SK-N-SH treated with all-trans-retinoic acid at 6 μM for 48 hours (cell line): ENCODE data around the gene MRPS27.
A peak's percentile ranks its signal among the peaks of the same experiment; 100 is the strongest.

ENCODE experiments used
- ATAC-seq: fragments of 200-7000 bp; cut with Tn5 transposase; 3 replicates; pipeline ENCODE4 v1.9.1; 2020; ENCODE audit warnings: mild to moderate bottlenecking, moderate library complexity
- ARNTL ChIP-seq: fragments of 450-650 bp; formaldehyde crosslinking; IDR thresholded peaks from 2 replicates; pipeline ENCODE4 v1.5.0; 2020; ENCODE audit warnings: low read depth, mild to moderate bottlenecking, moderate library complexity, borderline replicate concordance
- CREB5 ChIP-seq: fragments of 250-450 bp; sonication (Bioruptor Pico); IDR thresholded peaks from 2 replicates; pipeline ENCODE4 v1.5.1; 2020; ENCODE audit warnings: low read depth, mild to moderate bottlenecking, moderate library complexity
- CSDC2 ChIP-seq: fragments of 250-450 bp; sonication (Bioruptor Pico); IDR thresholded peaks from 2 replicates; pipeline ENCODE4 v1.5.0; 2020; ENCODE audit warnings: mild to moderate bottlenecking, moderate library complexity
- CSRNP3 ChIP-seq: fragments of 250-450 bp; sonication (Bioruptor Pico); IDR thresholded peaks from 2 replicates; pipeline ENCODE4 v1.5.1; 2021; ENCODE audit warnings: mild to moderate bottlenecking, moderate library complexity
- ESRRG ChIP-seq: fragments of 250-450 bp; sonication (Bioruptor Pico); IDR thresholded peaks from 2 replicates; pipeline ENCODE4 v1.6.1; 2021; ENCODE audit warnings: mild to moderate bottlenecking
- GLIS3 ChIP-seq: fragments of 250-450 bp; sonication (Bioruptor Pico); IDR thresholded peaks from 2 replicates; pipeline ENCODE4 v1.5.0; 2020; ENCODE audit warnings: mild to moderate bottlenecking, moderate library complexity
- ISL1 ChIP-seq: fragments of 250-450 bp; sonication (Bioruptor Pico); IDR thresholded peaks from 2 replicates; pipeline ENCODE4 v2.1.2; 2022; ENCODE audit warnings: mild to moderate bottlenecking, moderate library complexity
- OSR1 ChIP-seq: fragments of 250-450 bp; sonication (Bioruptor Pico); IDR thresholded peaks from 2 replicates; pipeline ENCODE4 v1.8.0; 2022; ENCODE audit warnings: moderate library complexity, mild to moderate bottlenecking, inconsistent platforms
- PATZ1 ChIP-seq: fragments of 250-450 bp; sonication (Bioruptor Pico); IDR thresholded peaks from 2 replicates; pipeline ENCODE4 v1.8.0; 2020; ENCODE audit warnings: mild to moderate bottlenecking, moderate library complexity, borderline replicate concordance
- PPARA ChIP-seq: fragments of 250-450 bp; sonication (Bioruptor Pico); IDR thresholded peaks from 2 replicates; pipeline ENCODE4 v1.5.0; 2020; ENCODE audit warnings: mild to moderate bottlenecking, borderline replicate concordance
- SNAI2 ChIP-seq: fragments of 250-450 bp; sonication (Bioruptor Pico); IDR thresholded peaks from 2 replicates; pipeline ENCODE4 v1.5.0; 2020; ENCODE audit warnings: mild to moderate bottlenecking, moderate library complexity
- TCF4 ChIP-seq: fragments of 250-450 bp; sonication (Bioruptor Pico); IDR thresholded peaks from 2 replicates; pipeline ENCODE4 v1.8.0; 2021; ENCODE audit warnings: mild to moderate bottlenecking, moderate library complexity, borderline replicate concordance
- TOX ChIP-seq: fragments of 250-450 bp; sonication (Bioruptor Pico); IDR thresholded peaks from 2 replicates; pipeline ENCODE4 v1.8.0; 2021; ENCODE audit warnings: mild to moderate bottlenecking, moderate library complexity, borderline replicate concordance
- TSHZ2 ChIP-seq: fragments of 250-450 bp; sonication (Bioruptor Pico); IDR thresholded peaks from 2 replicates; pipeline ENCODE4 v1.5.0; 2020; ENCODE audit warnings: mild to moderate bottlenecking, moderate library complexity
- ZFP30 ChIP-seq: fragments of 450-650 bp; formaldehyde crosslinking; IDR thresholded peaks from 2 replicates; pipeline ENCODE4 v1.5.0; 2022; ENCODE audit warnings: mild to moderate bottlenecking, moderate library complexity
- ZNF565 ChIP-seq: fragments of 450-650 bp; formaldehyde crosslinking; conservative IDR thresholded peaks from 2 replicates; pipeline ENCODE4 v1.5.0; 2020; ENCODE audit warnings: low read depth, mild to moderate bottlenecking, moderate library complexity
- ZNF8 ChIP-seq: fragments of 450-650 bp; formaldehyde crosslinking; IDR thresholded peaks from 2 replicates; pipeline ENCODE4 v1.5.0; 2020; ENCODE audit warnings: mild to moderate bottlenecking, moderate library complexity

The MRPS27 gene

DNA sequence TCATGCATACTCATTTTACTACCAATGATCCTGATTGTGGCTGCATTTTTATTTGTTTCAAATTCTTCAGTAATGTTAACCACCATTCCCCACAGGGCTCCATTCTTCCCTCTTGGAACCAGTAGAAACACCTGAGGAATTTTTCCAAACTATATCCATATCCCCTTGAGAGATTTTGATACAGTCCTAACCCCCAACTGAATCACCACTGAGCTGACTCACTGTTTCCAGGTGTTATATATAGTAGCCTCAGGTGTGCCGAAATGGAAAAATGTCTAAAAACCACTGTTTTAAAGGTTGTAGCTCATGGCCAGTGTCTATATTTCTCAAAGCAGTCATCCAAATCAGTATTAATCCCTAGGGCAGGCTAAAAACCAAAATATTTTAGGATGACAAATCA, 85.2 kb downstream of the MRPS27 start:
- no peak for ATAC-seq
- TF ChIP-seq CSDC2 (CRISPR knock-in tag) (no peak), CREB5 (CRISPR knock-in tag) (no peak), CSRNP3 (CRISPR knock-in tag) (no peak), PPARA (CRISPR knock-in tag) (no peak), GLIS3 (CRISPR knock-in tag) (no peak), ZNF8 (CRISPR knock-in tag) (no peak), SNAI2 (CRISPR knock-in tag) (no peak), ESRRG (CRISPR knock-in tag) (no peak)
- TF ChIP-seq, all 23 proteins: peak for 0

- TF ChIP-seq ISL1 (CRISPR knock-in tag) (0 out of 2 replicates have a peak, but pooled peaks have one; percentile 12), SNAI2 (CRISPR knock-in tag) (no peak), CREB5 (CRISPR knock-in tag) (no peak), PATZ1 (no peak)
- TF ChIP-seq, all 23 proteins: peak for 1
- ATAC-seq, result peak; percentile 71
Measured at GRCh38 chr5:72234265-72234700, 85.8 kb downstream of the MRPS27 start.

GRCh38 chr5:72233835-72234234, 86.2 kb downstream of the MRPS27 start:
- TF ChIP-seq ISL1 (CRISPR knock-in tag), result 0 out of 2 replicates have a peak, but pooled peaks have one; percentile 4
- no peak for TF ChIP-seq TSHZ2 (CRISPR knock-in tag)

DNA sequence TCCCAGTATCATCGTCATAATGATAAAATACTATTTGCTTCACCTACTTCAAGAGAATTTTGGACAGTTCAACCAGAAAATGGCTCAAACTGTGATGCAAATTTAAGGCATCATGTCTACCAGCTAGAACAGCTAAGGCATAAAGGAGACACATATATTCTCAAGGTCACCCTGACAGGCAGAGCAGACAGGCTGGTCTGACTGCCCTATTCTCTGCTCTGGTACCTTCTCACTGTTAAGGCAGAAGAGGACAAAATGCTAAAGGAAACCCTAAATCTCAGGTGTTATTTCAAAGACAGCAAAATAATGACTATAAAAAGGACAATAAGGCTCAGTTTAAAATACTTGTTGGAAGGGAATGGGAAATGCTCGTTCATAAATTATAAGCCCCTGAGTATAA, 87.2 kb downstream of the MRPS27 start:
- ATAC-seq, result no peak
- no peak for TF ChIP-seq TOX (CRISPR knock-in tag)
- TF ChIP-seq CSDC2 (CRISPR knock-in tag), result no peak
- TF ChIP-seq ZNF8 (CRISPR knock-in tag), result no peak
- no peak for TF ChIP-seq ESRRG (CRISPR knock-in tag)
- TF ChIP-seq GLIS3 (CRISPR knock-in tag), result no peak
- TF ChIP-seq TCF4 (CRISPR knock-in tag), result no peak
- no peak for TF ChIP-seq ARNTL (CRISPR knock-in tag)
- no peak for TF ChIP-seq ZNF565 (CRISPR knock-in tag)
- no peak for TF ChIP-seq ZFP30

More at GRCh38 chr5:72233835-72234234, 86.2 kb downstream of the MRPS27 start:
- no peak for ATAC-seq

- TF ChIP-seq OSR1 (CRISPR knock-in tag) (no peak), ZFP30 (peak; percentile 24; the same call in 1 of the 2 replicates)
- no peak for ATAC-seq
Measured at GRCh38 chr5:72231991-72232703, 87.9 kb downstream of the MRPS27 start.
